SK-N-SH (cell line): Measurements from ENCODE around the gene PSMD1. TPM values are rescaled to one million over a fixed set of nuclear protein-coding genes. Genes with fewer than 3 reads are reported as not detected.
A peak's percentile ranks its signal among the peaks of the same experiment; 100 is the strongest.

Source experiments
- CTCF ChIP-seq: fragments of 200-600 bp; sonication (generic); IDR thresholded peaks from 2 replicates; pipeline ENCODE4 v1.6.1; 2017; ENCODE audit warnings: antibody characterized with exemption, mild to moderate bottlenecking, moderate library complexity
- EP300 ChIP-seq, 2 experiments: IDR thresholded peaks; 2 replicates each; pipeline versions ENCODE4 v1.4.0 to v1.6.1; 2012; ENCODE audit warnings: borderline replicate concordance in 1 of 2, low read depth in 1 of 2, low read length in 1 of 2
- EZH2phosphoT487 ChIP-seq: fragments of 200-600 bp; sonication (generic); IDR thresholded peaks from 2 replicates; pipeline ENCODE4 v1.6.1; 2017; ENCODE audit warnings: low read depth, mixed run types, mild to moderate bottlenecking, antibody characterized with exemption, moderate library complexity, borderline replicate concordance
- FOXJ3 ChIP-seq: sonication (generic); formaldehyde crosslinking; IDR thresholded peaks from 2 replicates; pipeline ENCODE4 v1.5.1; 2020; ENCODE audit warnings: mild to moderate bottlenecking, missing genetic modification reagents
- GATA2 ChIP-seq: sonication (generic); formaldehyde crosslinking; IDR thresholded peaks from 2 replicates; pipeline ENCODE4 v1.5.0; 2020; ENCODE audit warnings: mild to moderate bottlenecking, missing genetic modification reagents
- MEF2A ChIP-seq: IDR thresholded peaks from 2 replicates; pipeline ENCODE4 v1.4.0; 2012; ENCODE audit warnings: low read depth, borderline replicate concordance
- MXI1 ChIP-seq: IDR thresholded peaks from 2 replicates; pipeline ENCODE4 v1.6.1; 2012; ENCODE audit warnings: mild to moderate bottlenecking, low read depth, low read length, improper control_type of control experiment
- NFIC ChIP-seq: IDR thresholded peaks from 2 replicates; pipeline ENCODE4 v1.4.0; 2012; ENCODE audit warnings: borderline replicate concordance
- PBX3 ChIP-seq: IDR thresholded peaks from 2 replicates; pipeline ENCODE4; 2012
- RAD21 ChIP-seq: IDR thresholded peaks from 2 replicates; pipeline ENCODE4 v1.6.1; 2012; ENCODE audit warnings: mild to moderate bottlenecking, low read length
- REST ChIP-seq: IDR thresholded peaks from 2 replicates; pipeline ENCODE4 v1.6.1; 2012; ENCODE audit warnings: mild to moderate bottlenecking, low read depth, low read length, moderate library complexity
- RXRA ChIP-seq: IDR thresholded peaks from 2 replicates; pipeline ENCODE4 v1.4.0; 2012; ENCODE audit warnings: low read depth, mild to moderate bottlenecking, borderline replicate concordance
- TCF12 ChIP-seq: IDR thresholded peaks from 2 replicates; pipeline ENCODE4 v1.4.0; 2012
- TEAD4 ChIP-seq: IDR thresholded peaks from 2 replicates; pipeline ENCODE4 v1.4.0; 2012; ENCODE audit warnings: mild to moderate bottlenecking, borderline replicate concordance; ENCODE audit not compliant: insufficient read depth
- USF2 ChIP-seq: fragments of 150-350 bp; IDR thresholded peaks from 2 replicates; pipeline ENCODE4 v1.6.1; 2017; ENCODE audit warnings: antibody characterized with exemption, low read length, low read depth, borderline replicate concordance
- polyA plus RNA-seq, 3 experiments: library from polyadenylated mRNA; depleted of rRNA; stranded (reverse); fragments of >200 nt; gene quantifications; 2 replicates each; pipeline ENCODE4 v1.2.3, GENCODE V29; 2012

Gene PSMD1
- polyA plus RNA-seq, 1 of the 3 experiments (the other 2 are of a cell fraction) = 92.3 TPM

GRCh38 chr2:231187736-231188505 is 131.3 kb downstream of the PSMD1 start (continued):
- TF ChIP-seq PBX3 = peak; percentile 15; the same call in 1 of the 2 replicates
- TF ChIP-seq TCF12 = peak; percentile 33
- TF ChIP-seq TEAD4 = no peak
- TF ChIP-seq NFIC = no peak
- no peak for TF ChIP-seq EZH2phosphoT487
- no peak for TF ChIP-seq RAD21
- TF ChIP-seq FOXJ3 (CRISPR knock-in tag) = no peak
- TF ChIP-seq REST = no peak
- peak; percentile 48; the same call in 1 of the 2 replicates for TF ChIP-seq MXI1
- TF ChIP-seq GATA2 (CRISPR knock-in tag) = peak; percentile 62
- no peak for TF ChIP-seq RXRA
- TF ChIP-seq MEF2A = no peak
- TF ChIP-seq EP300 (IDR thresholded peaks at IDR 0.05; ENCODE audit: borderline replicate concordance in 1 of 2, low read depth in 1 of 2, low read length in 1 of 2) = peak in 1 of 2 experiments; percentile 65; a peak in 2 of 4 replicates
- TF ChIP-seq CTCF = no peak
- TF ChIP-seq USF2 = no peak
- TF ChIP-seq, all 33 proteins: peak for 8
